ENCODE results near the gene KLF11. TPM values are rescaled to one million over a fixed set of nuclear protein-coding genes. Genes with fewer than 3 reads are reported as not detected.

Gene KLF11
- total and polyA plus RNA-seq, 9 of the 15 experiments (the other 6 are each of a cell fraction or from before 2014, with no cell fraction given) = 2.1 to 13.4 (median 6.5) TPM

DNA sequence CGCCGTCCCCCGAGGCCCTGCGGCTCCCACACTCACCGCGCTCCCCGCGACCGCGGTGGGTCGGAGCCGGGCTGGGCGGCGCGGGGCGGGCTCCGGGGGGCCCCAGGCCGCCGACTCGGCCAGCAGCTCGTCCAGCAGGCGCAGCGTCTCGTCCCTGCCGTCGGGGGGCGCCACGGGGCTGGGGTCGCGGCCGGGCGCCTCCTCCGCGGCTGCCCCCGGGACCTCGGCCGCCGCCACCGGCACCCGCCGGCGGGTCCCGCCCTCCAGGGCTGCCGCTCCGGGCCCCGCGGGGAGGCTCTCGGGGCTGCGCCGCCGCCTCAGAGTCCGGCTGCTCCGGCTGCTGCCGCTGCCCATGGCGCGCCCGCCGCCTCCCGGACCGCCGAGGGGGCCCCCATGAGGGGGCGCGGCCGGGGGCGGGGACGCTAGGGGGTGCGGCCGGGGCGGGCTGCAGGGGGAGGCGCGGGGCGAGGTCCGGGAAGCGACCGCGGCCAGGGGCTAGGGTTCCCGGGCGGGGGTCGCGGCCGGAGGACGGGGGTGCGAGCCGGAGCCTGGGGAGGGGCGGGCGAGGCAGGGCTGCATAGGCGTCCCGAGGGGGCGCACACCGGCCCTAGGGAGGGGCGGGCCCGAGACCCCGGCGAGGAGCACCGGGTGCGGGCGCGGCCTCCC, 36.7 kb downstream of the KLF11 start, which contains the start of gene CYS1 (continued):
- no peak for TF ChIP-seq CREB3 (tag; conservative IDR thresholded peaks at IDR 0.05; ENCODE audit: low read depth)
- no peak for TF ChIP-seq CAMTA2 (CRISPR knock-in tag; conservative IDR thresholded peaks at IDR 0.05)
- no peak for TF ChIP-seq MXI1 (IDR thresholded peaks at IDR 0.05; ENCODE audit: low read depth, low read length)
- TF ChIP-seq SMAD4 (CRISPR knock-in tag; conservative IDR thresholded peaks at IDR 0.05) = 0 out of 2 replicates have a peak, but pooled peaks have one; percentile 33
- TF ChIP-seq, protein P1, sequence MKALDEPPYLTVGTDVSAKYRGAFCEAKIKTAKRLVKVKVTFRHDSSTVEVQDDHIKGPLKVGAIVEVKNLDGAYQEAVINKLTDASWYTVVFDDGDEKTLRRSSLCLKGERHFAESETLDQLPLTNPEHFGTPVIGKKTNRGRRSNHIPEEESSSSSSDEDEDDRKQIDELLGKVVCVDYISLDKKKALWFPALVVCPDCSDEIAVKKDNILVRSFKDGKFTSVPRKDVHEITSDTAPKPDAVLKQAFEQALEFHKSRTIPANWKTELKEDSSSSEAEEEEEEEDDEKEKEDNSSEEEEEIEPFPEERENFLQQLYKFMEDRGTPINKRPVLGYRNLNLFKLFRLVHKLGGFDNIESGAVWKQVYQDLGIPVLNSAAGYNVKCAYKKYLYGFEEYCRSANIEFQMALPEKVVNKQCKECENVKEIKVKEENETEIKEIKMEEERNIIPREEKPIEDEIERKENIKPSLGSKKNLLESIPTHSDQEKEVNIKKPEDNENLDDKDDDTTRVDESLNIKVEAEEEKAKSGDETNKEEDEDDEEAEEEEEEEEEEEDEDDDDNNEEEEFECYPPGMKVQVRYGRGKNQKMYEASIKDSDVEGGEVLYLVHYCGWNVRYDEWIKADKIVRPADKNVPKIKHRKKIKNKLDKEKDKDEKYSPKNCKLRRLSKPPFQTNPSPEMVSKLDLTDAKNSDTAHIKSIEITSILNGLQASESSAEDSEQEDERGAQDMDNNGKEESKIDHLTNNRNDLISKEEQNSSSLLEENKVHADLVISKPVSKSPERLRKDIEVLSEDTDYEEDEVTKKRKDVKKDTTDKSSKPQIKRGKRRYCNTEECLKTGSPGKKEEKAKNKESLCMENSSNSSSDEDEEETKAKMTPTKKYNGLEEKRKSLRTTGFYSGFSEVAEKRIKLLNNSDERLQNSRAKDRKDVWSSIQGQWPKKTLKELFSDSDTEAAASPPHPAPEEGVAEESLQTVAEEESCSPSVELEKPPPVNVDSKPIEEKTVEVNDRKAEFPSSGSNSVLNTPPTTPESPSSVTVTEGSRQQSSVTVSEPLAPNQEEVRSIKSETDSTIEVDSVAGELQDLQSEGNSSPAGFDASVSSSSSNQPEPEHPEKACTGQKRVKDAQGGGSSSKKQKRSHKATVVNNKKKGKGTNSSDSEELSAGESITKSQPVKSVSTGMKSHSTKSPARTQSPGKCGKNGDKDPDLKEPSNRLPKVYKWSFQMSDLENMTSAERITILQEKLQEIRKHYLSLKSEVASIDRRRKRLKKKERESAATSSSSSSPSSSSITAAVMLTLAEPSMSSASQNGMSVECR (CRISPR knock-in tag; IDR thresholded peaks at IDR 0.05) = no peak
- peak; percentile 52; the same call in 1 of the 2 replicates for TF ChIP-seq ZBTB7A (IDR thresholded peaks at IDR 0.05; ENCODE audit: borderline replicate concordance, control insufficient read depth, low read depth, low read length)
- TF ChIP-seq DMBX1 (CRISPR knock-in tag; IDR thresholded peaks at IDR 0.05; ENCODE audit: borderline replicate concordance) = no peak
- TF ChIP-seq ILK (tag; IDR thresholded peaks at IDR 0.05; ENCODE audit: borderline replicate concordance, low read depth) = no peak
- no peak for TF ChIP-seq SRF (CRISPR knock-in tag; IDR thresholded peaks at IDR 0.05)
- TF ChIP-seq HMGN3 (IDR thresholded peaks at IDR 0.05; ENCODE audit: borderline replicate concordance, extremely low read depth, insufficient read length, low read depth, low read length) = peak; percentile 12
- no peak for TF ChIP-seq NCOA4 (IDR thresholded peaks at IDR 0.05; ENCODE audit: partially characterized antibody)
- TF ChIP-seq MEF2A (IDR thresholded peaks at IDR 0.05; ENCODE audit: control insufficient read depth, low read depth, low read length) = no peak
- TF ChIP-seq CXXC5 (CRISPR knock-in tag; IDR thresholded peaks at IDR 0.05) = 0 out of 2 replicates have a peak, but pooled peaks have one; percentile 33
- no peak for TF ChIP-seq VEZF1 (CRISPR knock-in tag; IDR thresholded peaks at IDR 0.05)
- TF ChIP-seq SAFB2 (IDR thresholded peaks at IDR 0.05; ENCODE audit: borderline replicate concordance, low read depth, low read length, severe bottlenecking) = no peak
- no peak for TF ChIP-seq PCBP1 (IDR thresholded peaks at IDR 0.05; ENCODE audit: low read depth, low read length, poor library complexity, severe bottlenecking)
- no peak for TF ChIP-seq ZNF695 (CRISPR knock-in tag; IDR thresholded peaks at IDR 0.05)
